ENCODE results near the gene PSMA5. TPM values are rescaled to one million over a fixed set of nuclear protein-coding genes. Genes with fewer than 3 reads are reported as not detected.
A peak's percentile ranks its signal among the peaks of the same experiment; 100 is the strongest.

PSMA5 gene
- total RNA-seq, 1 donor from 2014 or later = 23.1 TPM

GRCh38 chr1:109432336-109432735, 6.1 kb upstream of the PSMA5 start:
- H3K27ac ChIP-seq = no peak overlapping the region
- peaks cover 6% of the 10 kb centered on the region for H3K4me1 ChIP-seq
- no peak for DNase-seq (ENCODE audit: extremely low spot score in 2 of 2)
- intact Hi-C loops (cut with DNase I) = no loop called here
- H3K9me3 ChIP-seq = no peaks in the 10 kb centered on the region
- H3K27me3 ChIP-seq = no peaks in the 10 kb centered on the region
- H3K36me3 ChIP-seq = no peaks in the 10 kb centered on the region
- TF ChIP-seq POLR2A (IDR thresholded peaks at IDR 0.05) (no peak), POLR2AphosphoS5 (IDR thresholded peaks at IDR 0.05; ENCODE audit: insufficient read depth in 1 of 2, low read depth in 1 of 2) (no peak), CTCF (IDR thresholded peaks at IDR 0.05) (no peak)
- no peak overlapping the region for H3K4me3 ChIP-seq

DNA sequence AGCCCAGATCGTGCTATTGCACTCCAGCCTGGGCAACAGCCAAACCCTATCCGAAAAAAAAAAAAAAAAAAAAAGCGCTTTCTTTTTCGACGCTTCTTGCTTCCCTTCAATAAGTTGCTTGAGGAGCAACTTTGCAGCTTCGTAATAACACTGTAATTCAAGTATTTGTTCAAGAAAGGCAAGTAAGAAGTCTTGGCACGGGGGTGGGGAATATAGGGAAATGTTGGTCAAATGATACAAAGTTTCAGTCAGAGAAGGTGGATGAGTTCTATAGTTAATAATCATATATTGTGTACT, 871 bp upstream of the PSMA5 start:
- peak overlapping the region; percentile 53 to 73 for H3K4me3 ChIP-seq
- H3K4me1 ChIP-seq = peaks cover 38% of the 10 kb centered on the region
- peak overlapping the region; percentile 77 for H3K27ac ChIP-seq

DNA sequence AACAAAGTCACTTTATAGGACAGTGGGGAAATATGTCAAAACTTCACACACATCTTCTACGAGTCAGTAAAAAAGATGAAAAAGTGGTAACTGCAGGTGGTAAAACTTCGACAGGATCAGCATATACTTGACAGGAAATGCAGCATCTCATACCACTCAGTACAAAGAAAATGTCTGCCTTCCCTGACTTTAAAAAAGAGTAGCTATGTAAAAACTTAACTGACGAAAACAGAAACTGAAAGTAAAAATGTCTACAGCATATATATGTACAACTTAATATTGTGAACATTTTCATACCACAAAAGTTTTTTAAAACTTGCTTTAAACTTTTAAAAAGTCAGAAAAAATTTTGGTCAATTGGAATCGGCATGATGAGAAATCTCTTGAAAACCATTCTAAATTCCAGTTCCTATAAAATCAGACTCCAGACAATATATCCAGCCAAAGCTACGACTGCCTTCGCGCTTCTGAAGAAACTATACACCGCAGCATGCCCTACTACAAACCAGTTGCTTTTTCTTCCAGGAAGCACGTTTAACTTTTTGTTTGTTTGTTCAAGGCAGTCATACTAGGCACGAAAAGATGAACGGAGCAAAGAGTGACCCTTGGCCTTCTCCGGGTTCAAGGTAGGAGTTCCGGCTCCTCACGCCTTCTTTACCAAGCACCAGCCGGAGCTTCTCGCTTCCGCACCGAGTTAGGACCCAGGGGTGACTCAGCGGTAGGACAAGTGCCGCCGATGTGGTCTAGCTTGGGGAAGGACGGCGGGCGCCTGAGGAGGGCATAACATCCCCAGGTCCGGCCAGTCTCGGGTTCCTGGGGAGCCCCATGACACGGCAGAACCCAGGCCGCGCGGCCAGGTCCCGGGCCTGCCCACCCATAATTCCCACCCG, 612 bp downstream of the PSMA5 start:
- Histone ChIP-seq H3K9me3 (no peaks in the 10 kb centered on the region), H3K27ac (peak overlapping the region; percentile 77), H3K27me3 (no peaks in the 10 kb centered on the region), H3K4me1 (peaks cover 38% of the 10 kb centered on the region), H3K4me3 (peak overlapping the region; percentile 53 to 73), H3K36me3 (peaks cover 0 to 9% of the 10 kb centered on the region in 2 donors)
- TF ChIP-seq CTCF (IDR thresholded peaks at IDR 0.05) (no peak), POLR2A (IDR thresholded peaks at IDR 0.05) (no peak), POLR2AphosphoS5 (IDR thresholded peaks at IDR 0.05; ENCODE audit: insufficient read depth in 1 of 2, low read depth in 1 of 2) (no peak)
- intact Hi-C loops (cut with DNase I) = loop anchor here (10.0 kb wide), 1 partner anchor 109 kb away; the partner anchor contains the start of gene GPR61
- DNase-seq (ENCODE audit: extremely low spot score in 2 of 2) = no peak

More for the DNA sequence above, 871 bp upstream of the PSMA5 start:
- no peaks in the 10 kb centered on the region for H3K9me3 ChIP-seq
- no peaks in the 10 kb centered on the region for H3K27me3 ChIP-seq
- no peak for DNase-seq (ENCODE audit: extremely low spot score in 2 of 2)
- H3K36me3 ChIP-seq = no peaks in the 10 kb centered on the region
- intact Hi-C loops (cut with DNase I) = loop anchor here (10.0 kb wide), 1 partner anchor 108 kb away; the partner anchor contains the start of gene GPR61
- TF ChIP-seq POLR2AphosphoS5 (IDR thresholded peaks at IDR 0.05; ENCODE audit: insufficient read depth in 1 of 2, low read depth in 1 of 2) = no peak
- TF ChIP-seq POLR2A (IDR thresholded peaks at IDR 0.05) = no peak
- no peak for TF ChIP-seq CTCF (IDR thresholded peaks at IDR 0.05)

GRCh38 chr1:109423498-109423897, 2.8 kb downstream of the PSMA5 start:
- intact Hi-C loops (cut with DNase I) = loop anchor here (10.0 kb wide), 1 partner anchor 111 kb away; the partner anchor contains the start of gene GPR61
- Histone ChIP-seq H3K9me3 (no peaks in the 10 kb centered on the region), H3K27me3 (no peaks in the 10 kb centered on the region), H3K4me3 (no peak overlapping the region), H3K27ac (no peak overlapping the region), H3K4me1 (peaks cover 38% of the 10 kb centered on the region), H3K36me3 (peaks cover 0 to 25% of the 10 kb centered on the region in 2 donors)
- DNase-seq (ENCODE audit: extremely low spot score in 2 of 2) = no peak
- TF ChIP-seq POLR2AphosphoS5 (IDR thresholded peaks at IDR 0.05; ENCODE audit: insufficient read depth in 1 of 2, low read depth in 1 of 2) = no peak
- TF ChIP-seq CTCF (IDR thresholded peaks at IDR 0.05) = no peak
- no peak for TF ChIP-seq POLR2A (IDR thresholded peaks at IDR 0.05)

DNA sequence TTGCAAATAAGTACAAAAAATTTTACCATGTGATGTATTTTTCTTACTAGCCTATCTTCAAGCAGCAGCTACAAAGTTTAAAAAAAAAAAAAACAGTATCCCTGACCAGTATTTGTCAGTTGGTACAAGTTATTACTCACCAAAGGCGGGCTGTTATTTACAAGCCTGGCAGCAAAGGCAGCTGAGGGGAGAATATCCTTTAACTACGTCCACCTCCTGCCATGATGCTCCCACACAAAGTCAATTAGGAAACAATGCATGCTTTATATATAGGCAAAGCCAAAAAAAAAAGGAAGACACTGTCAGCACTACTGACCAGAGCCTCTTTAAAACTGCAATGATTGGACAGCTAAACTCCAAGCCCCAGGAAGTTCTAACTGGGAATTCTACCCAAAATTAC, 13.7 kb downstream of the PSMA5 start:
- Histone ChIP-seq H3K27me3 (no peaks in the 10 kb centered on the region), H3K36me3 (peaks cover 0 to 71% of the 10 kb centered on the region in 2 donors), H3K9me3 (no peaks in the 10 kb centered on the region), H3K4me3 (no peak overlapping the region), H3K4me1 (no peaks in the 10 kb centered on the region), H3K27ac (no peak overlapping the region)
- intact Hi-C loops (cut with DNase I) = no loop called here
- TF ChIP-seq POLR2AphosphoS5 (IDR thresholded peaks at IDR 0.05; ENCODE audit: insufficient read depth in 1 of 2, low read depth in 1 of 2) (peak in 1 of 2 donors; percentile 24), POLR2A (IDR thresholded peaks at IDR 0.05) (no peak)
- no peak for DNase-seq (ENCODE audit: extremely low spot score in 2 of 2)

Data from vagina (tissue), 2 donors.